ENCODE results near the gene RHCE.

DNA sequence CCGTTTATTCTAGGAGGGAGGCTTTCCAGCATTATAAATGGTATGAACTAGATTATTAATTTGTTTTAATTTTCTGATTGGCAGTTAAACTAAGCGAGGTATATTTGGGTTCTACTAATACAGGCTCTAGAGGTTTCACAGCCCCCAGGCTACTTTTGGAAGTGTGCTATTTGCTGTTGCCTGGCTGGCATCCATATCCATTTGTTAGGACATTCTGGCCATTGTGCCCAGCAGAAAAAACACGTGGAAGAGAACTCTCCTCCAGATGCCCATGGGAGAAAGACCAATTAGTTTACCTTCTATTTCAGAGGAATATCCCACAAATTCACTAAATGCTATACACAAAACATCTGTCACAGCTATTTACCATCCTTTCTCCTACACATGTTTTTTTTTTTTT is 39.4 kb upstream of the RHCE start:
- TF ChIP-seq, protein P1, sequence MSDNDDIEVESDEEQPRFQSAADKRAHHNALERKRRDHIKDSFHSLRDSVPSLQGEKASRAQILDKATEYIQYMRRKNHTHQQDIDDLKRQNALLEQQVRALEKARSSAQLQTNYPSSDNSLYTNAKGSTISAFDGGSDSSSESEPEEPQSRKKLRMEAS (IDR thresholded peaks at IDR 0.05; ENCODE audit: low read depth, low read length), result no peak
- TF ChIP-seq, protein P2, sequence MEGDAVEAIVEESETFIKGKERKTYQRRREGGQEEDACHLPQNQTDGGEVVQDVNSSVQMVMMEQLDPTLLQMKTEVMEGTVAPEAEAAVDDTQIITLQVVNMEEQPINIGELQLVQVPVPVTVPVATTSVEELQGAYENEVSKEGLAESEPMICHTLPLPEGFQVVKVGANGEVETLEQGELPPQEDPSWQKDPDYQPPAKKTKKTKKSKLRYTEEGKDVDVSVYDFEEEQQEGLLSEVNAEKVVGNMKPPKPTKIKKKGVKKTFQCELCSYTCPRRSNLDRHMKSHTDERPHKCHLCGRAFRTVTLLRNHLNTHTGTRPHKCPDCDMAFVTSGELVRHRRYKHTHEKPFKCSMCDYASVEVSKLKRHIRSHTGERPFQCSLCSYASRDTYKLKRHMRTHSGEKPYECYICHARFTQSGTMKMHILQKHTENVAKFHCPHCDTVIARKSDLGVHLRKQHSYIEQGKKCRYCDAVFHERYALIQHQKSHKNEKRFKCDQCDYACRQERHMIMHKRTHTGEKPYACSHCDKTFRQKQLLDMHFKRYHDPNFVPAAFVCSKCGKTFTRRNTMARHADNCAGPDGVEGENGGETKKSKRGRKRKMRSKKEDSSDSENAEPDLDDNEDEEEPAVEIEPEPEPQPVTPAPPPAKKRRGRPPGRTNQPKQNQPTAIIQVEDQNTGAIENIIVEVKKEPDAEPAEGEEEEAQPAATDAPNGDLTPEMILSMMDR (IDR thresholded peaks at IDR 0.05; ENCODE audit: low read depth, low read length), result no peak
- TF ChIP-seq POLR2A (IDR thresholded peaks at IDR 0.05; ENCODE audit: extremely low read depth, insufficient read length), result no peak

All from NB4 (cell line).